B cell (primary cell): ENCODE results near the gene STK11. TPM values are rescaled to one million over a fixed set of nuclear protein-coding genes. Genes with fewer than 3 reads are reported as not detected.

ENCODE experiments used
- ATAC-seq: fragments of 200-7000 bp; cut with Tn5 transposase; one replicate; pipeline ENCODE4 v1.10.0; 2021; ENCODE audit warnings: low read depth, mild to moderate bottlenecking, moderate number of reproducible peaks, moderate library complexity
- CTCF ChIA-PET: fragments of 350-600 bp; sonication (Branson Sonifier 250); formaldehyde crosslinking; loops from one replicate; lab custom pipeline; 2021; ENCODE audit warnings: antibody characterized with exemption, inconsistent platforms; lab: Charles Lee
- POLR2A ChIA-PET: fragments of 350-600 bp; sonication (Branson Sonifier 250); formaldehyde crosslinking; loops from one replicate; lab custom pipeline; 2021; ENCODE audit warnings: antibody characterized with exemption; lab: Charles Lee
- DNase-seq: peaks from one replicate; pipeline ENCODE4 v3.0.0; 2013
- H2AFZ ChIP-seq: 2 replicates; pipeline ENCODE4 v1.6.1; 2012; ENCODE audit warnings: mild to moderate bottlenecking, low read depth, low read length; ENCODE audit not compliant: insufficient read depth, poor library complexity, severe bottlenecking
- H3K27ac ChIP-seq, 2 donors: 1 replicate in 1 of 2; 2 replicates in 1 of 2; pipeline ENCODE4 v1.5.1; 2012 to 2013; ENCODE audit warnings: low read length in 2 of 2, mild to moderate bottlenecking in 2 of 2, moderate library complexity in 1 of 2
- H3K27me3 ChIP-seq, 4 experiments: fragments of 200-600 bp in 1 of 4; sonication (generic) in 1 of 4; replicated peaks in 1 of 4; 1 replicate in 2 of 4; 2 replicates in 2 of 4; pipeline versions ENCODE4 v1.6.1 to v1.7.0; 2013 to 2016; ENCODE audit warnings: low read length in 3 of 4, mild to moderate bottlenecking in 2 of 4, mixed read lengths in 1 of 4, moderate library complexity in 1 of 4; ENCODE audit not compliant: insufficient read depth in 4 of 4, control insufficient read depth in 3 of 4; ENCODE audit errors: control extremely low read depth in 1 of 4
- H3K36me3 ChIP-seq, 2 experiments: replicated peaks in 1 of 2; 1 replicate in 1 of 2; 2 replicates in 1 of 2; pipeline versions ENCODE4 v1.6.1 to v1.7.1; 2013; ENCODE audit warnings: low read length in 1 of 2; ENCODE audit not compliant: insufficient read depth in 2 of 2, control insufficient read depth in 1 of 2; ENCODE audit errors: control extremely low read depth in 1 of 2, extremely low read depth in 1 of 2
- H3K4me1 ChIP-seq, 2 donors: fragments of 200-600 bp in 1 of 2; sonication (generic) in 1 of 2; 1 replicate in 1 of 2; 2 replicates in 1 of 2; pipeline versions ENCODE4 v1.5.1 to v1.6.1; 2013 to 2017; ENCODE audit warnings: low read length in 2 of 2; ENCODE audit not compliant: control insufficient read depth in 2 of 2, insufficient read depth in 2 of 2
- H3K4me2 ChIP-seq: replicated peaks from 2 replicates; pipeline ENCODE3; 2012; ENCODE audit warnings: mild to moderate bottlenecking, low read depth, low read length; ENCODE audit not compliant: poor library complexity, severe bottlenecking
- H3K4me3 ChIP-seq, 5 experiments: fragments of 200-600 bp in 1 of 5; sonication (generic) in 1 of 5; 1 replicate in 3 of 5; 2 replicates in 2 of 5; pipeline versions ENCODE4 v1.5.1 to v1.7.0; 2011 to 2016; ENCODE audit warnings: low read length in 4 of 5, mild to moderate bottlenecking in 4 of 5, low read depth in 2 of 5, control low read depth in 1 of 5, moderate library complexity in 1 of 5; ENCODE audit not compliant: insufficient read depth in 1 of 5; ENCODE audit errors: control extremely low read depth in 1 of 5, extremely low read depth in 1 of 5
- H3K79me2 ChIP-seq: fragments of 200-600 bp; sonication (generic); one replicate; pipeline ENCODE4 v1.6.0; 2016; ENCODE audit warnings: low read length; ENCODE audit not compliant: control insufficient read depth, insufficient read depth
- H3K9ac ChIP-seq: fragments of 200-600 bp; sonication (generic); 2 replicates; pipeline ENCODE4 v1.6.1; 2017; ENCODE audit warnings: mild to moderate bottlenecking, low read length, moderate library complexity
- H3K9me3 ChIP-seq, 3 donors: one replicate each; pipeline versions ENCODE4 v1.6.1 to v1.7.1; 2013; ENCODE audit warnings: low read length in 2 of 3; ENCODE audit not compliant: control insufficient read depth in 2 of 3, insufficient read depth in 1 of 3; ENCODE audit errors: control extremely low read depth in 1 of 3
- H4K20me1 ChIP-seq: 2 replicates; pipeline ENCODE4 v1.6.0; 2012; ENCODE audit warnings: mild to moderate bottlenecking, low read length; ENCODE audit not compliant: insufficient read depth, control insufficient read depth, poor library complexity, severe bottlenecking
- H3K27ac Mint-ChIP-seq: one replicate; pipeline ENCODE4 v1.8.0; 2021; ENCODE audit warnings: mixed read lengths
- H3K27me3 Mint-ChIP-seq: one replicate; pipeline ENCODE4 v1.8.0; 2021; ENCODE audit warnings: mixed read lengths
- H3K4me1 Mint-ChIP-seq: one replicate; pipeline ENCODE4 v1.8.0; 2021; ENCODE audit warnings: mixed read lengths
- H3K4me3 Mint-ChIP-seq: one replicate; pipeline ENCODE4 v1.8.0; 2021; ENCODE audit warnings: mixed read lengths
- H3K9me3 Mint-ChIP-seq: one replicate; pipeline ENCODE4 v1.8.0; 2022; ENCODE audit warnings: mixed read lengths; ENCODE audit not compliant: insufficient read depth
- CTCF ChIP-seq: fragments of 200-600 bp; IDR thresholded peaks from one replicate; pipeline ENCODE4 v1.8.0; 2022; ENCODE audit warnings: antibody characterized with exemption, mild to moderate bottlenecking
- EZH2 ChIP-seq: IDR thresholded peaks from 2 replicates; pipeline ENCODE4 v1.6.1; 2012; ENCODE audit warnings: borderline replicate concordance, low read depth, mild to moderate bottlenecking, moderate library complexity, low read length; ENCODE audit not compliant: insufficient read depth, poor library complexity, severe bottlenecking
- WGBS: methylation state at CpG from one replicate; pipeline ENCODE4 v1.1.5; 2013; ENCODE audit warnings: missing lambda C conversion rate; ENCODE audit not compliant: insufficient coverage; 5-methylcytosine and 5-hydroxymethylcytosine counted together
- intact Hi-C: fragments of 100-400 bp; cut with micrococcal nuclease; formaldehyde crosslinking; loops from one replicate; pipeline ENCODE4 v1.10.0; 2022
- polyA plus RNA-seq: library from polyadenylated mRNA; depleted of rRNA; stranded (reverse); fragments of >200 nt; gene quantifications from 2 replicates; pipeline ENCODE4 v1.2.3, GENCODE V29; 2012
- total RNA-seq, 2 donors: library from RNA; stranded (reverse); fragments of 120-200 nt in 1 of 2; gene quantifications; 1 replicate in 1 of 2; 2 replicates in 1 of 2; pipeline versions ENCODE4 v1.2.3 to v1.2.4, GENCODE V29; 2013 to 2022

The STK11 gene
- total and polyA plus RNA-seq, 2 donors (not counting 1 experiment from before 2014, with no cell fraction given) = 87.9 to 89.9 TPM

DNA sequence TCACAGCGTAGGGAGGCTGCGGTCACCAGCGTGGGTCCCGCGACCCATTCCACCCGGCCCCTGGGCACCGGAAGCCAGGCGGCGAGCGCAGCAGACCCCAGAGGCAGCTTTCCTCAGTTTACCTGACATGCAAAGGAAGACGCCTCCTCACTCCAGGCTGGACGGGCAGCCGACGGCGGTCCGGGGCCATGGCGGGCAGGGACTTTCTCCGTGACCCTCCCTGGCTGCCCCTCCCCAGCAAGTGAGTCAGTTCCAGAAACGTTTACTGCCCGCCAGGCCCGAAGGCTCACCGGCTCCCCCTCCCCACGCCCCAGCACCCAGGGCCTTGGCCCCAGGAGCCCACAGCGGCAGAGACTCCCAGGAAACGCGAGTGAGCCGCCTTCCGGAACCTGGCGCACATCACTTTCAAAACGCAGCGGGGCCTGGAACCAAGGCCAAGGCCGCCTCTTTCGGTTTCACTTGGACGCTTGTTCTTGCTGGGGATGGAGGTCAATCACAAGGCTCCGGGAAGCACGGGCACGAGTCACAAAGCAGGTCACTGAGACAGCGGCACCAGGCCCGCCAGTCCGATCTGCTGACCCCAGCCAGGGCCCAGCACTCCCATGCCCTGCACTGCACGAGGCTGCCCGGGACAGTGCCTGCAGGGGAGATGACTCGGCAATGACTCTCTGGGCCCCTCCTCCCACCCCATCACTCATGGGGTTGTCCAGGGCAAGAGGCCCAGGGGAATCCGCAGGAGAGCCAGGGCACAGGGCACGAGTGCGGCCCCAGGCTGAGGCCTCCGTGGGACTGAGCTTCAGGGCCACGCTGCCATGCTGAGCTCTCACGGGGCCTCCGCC, 36.8 kb upstream of the STK11 start:
- H3K9ac ChIP-seq = no peak overlapping the region
- Mint-ChIP-seq H3K27ac (no peak overlapping the region), H3K27me3 (no peaks in the 10 kb centered on the region), H3K4me3 (peak overlapping the region; percentile 26), H3K9me3 (no peaks in the 10 kb centered on the region), H3K4me1 (peaks cover 27% of the 10 kb centered on the region)
- peaks cover 6 to 8% of the 10 kb centered on the region in 2 donors for H3K4me1 ChIP-seq
- H3K27me3 ChIP-seq = no peaks in the 10 kb centered on the region
- no peak overlapping the region for H3K4me2 ChIP-seq
- intact Hi-C loops = no loop called here
- peaks cover 0 to 5% of the 10 kb centered on the region in 2 experiments for H3K36me3 ChIP-seq
- ChIA-PET POLR2A (no interaction called here), CTCF (no interaction called here)
- 86% methylated on average over 50 of the region's 50 CpGs for WGBS
- no peak overlapping the region for H3K27ac ChIP-seq
- H4K20me1 ChIP-seq = peaks cover 71% of the 10 kb centered on the region
- H2AFZ ChIP-seq = no peak overlapping the region
- no peaks in the 10 kb centered on the region for H3K9me3 ChIP-seq
- no peak for TF ChIP-seq EZH2
- TF ChIP-seq CTCF = no peak
- DNase-seq = no peak
- ATAC-seq = no peak
- no peak overlapping the region for H3K4me3 ChIP-seq
- H3K79me2 ChIP-seq = peaks cover 89% of the 10 kb centered on the region

DNA sequence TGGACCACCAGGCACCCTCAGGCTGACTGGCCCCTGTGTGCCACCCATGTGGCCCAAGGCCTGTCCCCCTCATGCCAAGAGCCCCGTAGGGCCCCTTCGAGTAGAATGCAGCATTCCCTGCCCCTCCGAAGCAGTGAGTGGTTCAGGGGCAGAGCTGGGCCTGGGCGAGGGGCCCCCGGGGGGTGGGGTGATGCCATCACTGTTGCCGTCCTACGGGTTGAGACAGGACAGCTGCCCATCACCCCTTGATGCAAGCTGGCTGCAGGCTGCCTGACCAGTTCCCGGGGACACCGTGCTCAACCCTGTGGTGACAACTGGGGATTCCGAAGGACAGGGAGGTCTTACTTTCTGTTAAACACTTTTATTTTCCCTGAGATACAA, 36.2 kb upstream of the STK11 start:
- CTCF ChIA-PET = no interaction called here
- no peak overlapping the region for H3K4me3 ChIP-seq
- no peak overlapping the region for H3K4me3 Mint-ChIP-seq
- H4K20me1 ChIP-seq = peaks cover 65% of the 10 kb centered on the region
- H3K9ac ChIP-seq = no peak overlapping the region
- peaks cover 30% of the 10 kb centered on the region for H3K4me1 Mint-ChIP-seq
- H2AFZ ChIP-seq = no peak overlapping the region
- ATAC-seq = no peak
- H3K27me3 Mint-ChIP-seq = no peaks in the 10 kb centered on the region
- H3K4me1 ChIP-seq = peaks cover 6 to 11% of the 10 kb centered on the region in 2 donors
- no peak overlapping the region for H3K27ac ChIP-seq
- H3K4me2 ChIP-seq = no peak overlapping the region
- no peaks in the 10 kb centered on the region for H3K27me3 ChIP-seq
- TF ChIP-seq CTCF (no peak), EZH2 (no peak)
- H3K9me3 Mint-ChIP-seq = no peaks in the 10 kb centered on the region
- H3K9me3 ChIP-seq = peaks cover 0 to 3% (median 0%) of the 10 kb centered on the region in 3 donors
- peaks cover 91% of the 10 kb centered on the region for H3K79me2 ChIP-seq
- H3K36me3 ChIP-seq = peaks cover 0 to 5% of the 10 kb centered on the region in 2 experiments
- no peak overlapping the region for H3K27ac Mint-ChIP-seq
- intact Hi-C loops = no loop called here
- POLR2A ChIA-PET = no interaction called here
- DNase-seq = no peak
- WGBS = 97% methylated on average over 10 of the region's 10 CpGs
